ENCODE data around the gene TASOR2. TPM values are rescaled to one million over a fixed set of nuclear protein-coding genes. Genes with fewer than 3 reads are reported as not detected.

Gene TASOR2
- total and polyA plus RNA-seq, 9 of the 15 experiments (the other 6 are each of a cell fraction or from before 2014, with no cell fraction given), result 12.7 to 75.3 (median 52.3) TPM

- TF ChIP-seq ZNF584 (CRISPR knock-in tag; IDR thresholded peaks at IDR 0.05; ENCODE audit: low read depth) (no peak), GABPA (tag; conservative IDR thresholded peaks at IDR 0.05; ENCODE audit: low read depth) (no peak), ZBTB5 (IDR thresholded peaks at IDR 0.05) (no peak), ZNF668 (CRISPR knock-in tag; IDR thresholded peaks at IDR 0.05) (no peak), DNMT1 (IDR thresholded peaks at IDR 0.05) (no peak), CBX3 (IDR thresholded peaks at IDR 0.05; ENCODE audit: borderline replicate concordance in 1 of 2, low read length in 2 of 2) (no peak), HOXB6 (CRISPR knock-in tag; IDR thresholded peaks at IDR 0.05; ENCODE audit: borderline replicate concordance) (no peak), ZNF282 (CRISPR knock-in tag; IDR thresholded peaks at IDR 0.05) (no peak), KLF16 (IDR thresholded peaks at IDR 0.05) (no peak), ELF4 (CRISPR knock-in tag; IDR thresholded peaks at IDR 0.05) (no peak), EP300 (IDR thresholded peaks at IDR 0.05; ENCODE audit: low read length) (no peak)
These were observed 33.8 kb upstream of the TASOR2 start (continued) for GRCh38 chr10:5650664-5651387.

Data from K562 (cell line).